B cell (primary cell): Measurements from ENCODE around the gene ZBP1. TPM values are rescaled to one million over a fixed set of nuclear protein-coding genes. Genes with fewer than 3 reads are reported as not detected.

ENCODE experiments used
- ATAC-seq: fragments of 200-7000 bp; cut with Tn5 transposase; one replicate; pipeline ENCODE4 v1.10.0; 2021; ENCODE audit warnings: low read depth, mild to moderate bottlenecking, moderate number of reproducible peaks, moderate library complexity
- CTCF ChIA-PET: fragments of 350-600 bp; sonication (Branson Sonifier 250); formaldehyde crosslinking; loops from one replicate; lab custom pipeline; 2021; ENCODE audit warnings: antibody characterized with exemption, inconsistent platforms; lab: Charles Lee
- POLR2A ChIA-PET: fragments of 350-600 bp; sonication (Branson Sonifier 250); formaldehyde crosslinking; loops from one replicate; lab custom pipeline; 2021; ENCODE audit warnings: antibody characterized with exemption; lab: Charles Lee
- DNase-seq: peaks from one replicate; pipeline ENCODE4 v3.0.0; 2013
- H2AFZ ChIP-seq: 2 replicates; pipeline ENCODE4 v1.6.1; 2012; ENCODE audit warnings: mild to moderate bottlenecking, low read depth, low read length; ENCODE audit not compliant: insufficient read depth, poor library complexity, severe bottlenecking
- H3K27ac ChIP-seq, 2 donors: 1 replicate in 1 of 2; 2 replicates in 1 of 2; pipeline ENCODE4 v1.5.1; 2012 to 2013; ENCODE audit warnings: low read length in 2 of 2, mild to moderate bottlenecking in 2 of 2, moderate library complexity in 1 of 2
- H3K27me3 ChIP-seq, 4 experiments: fragments of 200-600 bp in 1 of 4; sonication (generic) in 1 of 4; replicated peaks in 1 of 4; 1 replicate in 2 of 4; 2 replicates in 2 of 4; pipeline versions ENCODE4 v1.6.1 to v1.7.0; 2013 to 2016; ENCODE audit warnings: low read length in 3 of 4, mild to moderate bottlenecking in 2 of 4, mixed read lengths in 1 of 4, moderate library complexity in 1 of 4; ENCODE audit not compliant: insufficient read depth in 4 of 4, control insufficient read depth in 3 of 4; ENCODE audit errors: control extremely low read depth in 1 of 4
- H3K36me3 ChIP-seq, 2 experiments: replicated peaks in 1 of 2; 1 replicate in 1 of 2; 2 replicates in 1 of 2; pipeline versions ENCODE4 v1.6.1 to v1.7.1; 2013; ENCODE audit warnings: low read length in 1 of 2; ENCODE audit not compliant: insufficient read depth in 2 of 2, control insufficient read depth in 1 of 2; ENCODE audit errors: control extremely low read depth in 1 of 2, extremely low read depth in 1 of 2
- H3K4me1 ChIP-seq, 2 donors: fragments of 200-600 bp in 1 of 2; sonication (generic) in 1 of 2; 1 replicate in 1 of 2; 2 replicates in 1 of 2; pipeline versions ENCODE4 v1.5.1 to v1.6.1; 2013 to 2017; ENCODE audit warnings: low read length in 2 of 2; ENCODE audit not compliant: control insufficient read depth in 2 of 2, insufficient read depth in 2 of 2
- H3K4me2 ChIP-seq: replicated peaks from 2 replicates; pipeline ENCODE3; 2012; ENCODE audit warnings: mild to moderate bottlenecking, low read depth, low read length; ENCODE audit not compliant: poor library complexity, severe bottlenecking
- H3K4me3 ChIP-seq, 5 experiments: fragments of 200-600 bp in 1 of 5; sonication (generic) in 1 of 5; 1 replicate in 3 of 5; 2 replicates in 2 of 5; pipeline versions ENCODE4 v1.5.1 to v1.7.0; 2011 to 2016; ENCODE audit warnings: low read length in 4 of 5, mild to moderate bottlenecking in 4 of 5, low read depth in 2 of 5, control low read depth in 1 of 5, moderate library complexity in 1 of 5; ENCODE audit not compliant: insufficient read depth in 1 of 5; ENCODE audit errors: control extremely low read depth in 1 of 5, extremely low read depth in 1 of 5
- H3K79me2 ChIP-seq: fragments of 200-600 bp; sonication (generic); one replicate; pipeline ENCODE4 v1.6.0; 2016; ENCODE audit warnings: low read length; ENCODE audit not compliant: control insufficient read depth, insufficient read depth
- H3K9ac ChIP-seq: fragments of 200-600 bp; sonication (generic); 2 replicates; pipeline ENCODE4 v1.6.1; 2017; ENCODE audit warnings: mild to moderate bottlenecking, low read length, moderate library complexity
- H3K9me3 ChIP-seq, 3 donors: one replicate each; pipeline versions ENCODE4 v1.6.1 to v1.7.1; 2013; ENCODE audit warnings: low read length in 2 of 3; ENCODE audit not compliant: control insufficient read depth in 2 of 3, insufficient read depth in 1 of 3; ENCODE audit errors: control extremely low read depth in 1 of 3
- H4K20me1 ChIP-seq: 2 replicates; pipeline ENCODE4 v1.6.0; 2012; ENCODE audit warnings: mild to moderate bottlenecking, low read length; ENCODE audit not compliant: insufficient read depth, control insufficient read depth, poor library complexity, severe bottlenecking
- H3K27ac Mint-ChIP-seq: one replicate; pipeline ENCODE4 v1.8.0; 2021; ENCODE audit warnings: mixed read lengths
- H3K27me3 Mint-ChIP-seq: one replicate; pipeline ENCODE4 v1.8.0; 2021; ENCODE audit warnings: mixed read lengths
- H3K4me1 Mint-ChIP-seq: one replicate; pipeline ENCODE4 v1.8.0; 2021; ENCODE audit warnings: mixed read lengths
- H3K4me3 Mint-ChIP-seq: one replicate; pipeline ENCODE4 v1.8.0; 2021; ENCODE audit warnings: mixed read lengths
- H3K9me3 Mint-ChIP-seq: one replicate; pipeline ENCODE4 v1.8.0; 2022; ENCODE audit warnings: mixed read lengths; ENCODE audit not compliant: insufficient read depth
- CTCF ChIP-seq: fragments of 200-600 bp; IDR thresholded peaks from one replicate; pipeline ENCODE4 v1.8.0; 2022; ENCODE audit warnings: antibody characterized with exemption, mild to moderate bottlenecking
- EZH2 ChIP-seq: IDR thresholded peaks from 2 replicates; pipeline ENCODE4 v1.6.1; 2012; ENCODE audit warnings: borderline replicate concordance, low read depth, mild to moderate bottlenecking, moderate library complexity, low read length; ENCODE audit not compliant: insufficient read depth, poor library complexity, severe bottlenecking
- WGBS: methylation state at CpG from one replicate; pipeline ENCODE4 v1.1.5; 2013; ENCODE audit warnings: missing lambda C conversion rate; ENCODE audit not compliant: insufficient coverage; 5-methylcytosine and 5-hydroxymethylcytosine counted together
- intact Hi-C: fragments of 100-400 bp; cut with micrococcal nuclease; formaldehyde crosslinking; loops from one replicate; pipeline ENCODE4 v1.10.0; 2022
- polyA plus RNA-seq: library from polyadenylated mRNA; depleted of rRNA; stranded (reverse); fragments of >200 nt; gene quantifications from 2 replicates; pipeline ENCODE4 v1.2.3, GENCODE V29; 2012
- total RNA-seq, 2 donors: library from RNA; stranded (reverse); fragments of 120-200 nt in 1 of 2; gene quantifications; 1 replicate in 1 of 2; 2 replicates in 1 of 2; pipeline versions ENCODE4 v1.2.3 to v1.2.4, GENCODE V29; 2013 to 2022

Gene ZBP1
- total and polyA plus RNA-seq, 2 donors (not counting 1 experiment from before 2014, with no cell fraction given), result 29.9 to 69.2 TPM

DNA sequence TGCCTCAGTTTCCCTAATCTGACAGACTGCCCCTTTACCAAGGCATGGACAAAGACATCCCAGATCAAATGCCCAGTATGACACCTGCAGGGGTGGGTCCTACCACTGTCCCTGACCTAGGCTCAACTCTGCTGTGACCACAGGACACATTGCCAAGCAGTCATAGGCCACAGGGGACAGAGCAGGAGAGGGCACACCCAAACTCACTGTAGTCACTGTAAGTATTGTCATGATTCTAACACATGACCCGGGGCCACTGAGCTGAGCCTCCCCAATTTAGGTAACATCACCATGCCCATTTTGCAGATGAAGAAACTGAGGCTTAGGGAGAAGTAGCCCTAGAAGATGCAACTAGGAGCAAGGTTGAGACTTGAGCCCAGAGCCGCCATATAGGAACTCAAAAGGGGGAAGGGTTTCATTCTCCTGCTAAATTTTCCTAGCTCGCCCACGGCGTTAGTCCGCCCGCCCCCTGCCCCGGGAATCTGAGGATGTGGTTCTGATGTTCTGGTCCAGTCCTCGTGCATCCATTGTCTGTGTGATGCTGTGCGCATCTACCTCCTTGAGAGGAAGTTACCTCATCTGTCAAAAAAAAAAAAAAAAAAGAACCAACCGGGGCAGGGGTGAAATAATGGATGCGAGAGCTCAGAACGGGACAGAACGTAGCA, 44.8 kb upstream of the ZBP1 start:
- Histone ChIP-seq H4K20me1 (peaks cover 98% of the 10 kb centered on the region), H3K36me3 (peaks cover 0 to 8% of the 10 kb centered on the region in 2 experiments), H2AFZ (no peak overlapping the region), H3K9ac (no peak overlapping the region), H3K4me3 (no peak overlapping the region), H3K27ac (no peak overlapping the region), H3K9me3 (no peaks in the 10 kb centered on the region), H3K79me2 (peaks cover 99% of the 10 kb centered on the region), H3K4me1 (peaks cover 0 to 13% of the 10 kb centered on the region in 2 donors), H3K27me3 (no peaks in the 10 kb centered on the region), H3K4me2 (no peak overlapping the region)
- H3K27ac Mint-ChIP-seq, result no peak overlapping the region
- POLR2A ChIA-PET, result no interaction called here
- peaks cover 46% of the 10 kb centered on the region for H3K4me1 Mint-ChIP-seq
- CTCF ChIA-PET, result interaction anchor here (0.6 to 1.0 kb wide), 2 partner anchors 11 to 168 kb away, joined by 3 to 4 read pairs; no protein-coding TSS in a partner anchor
- DNase-seq (no peak), ATAC-seq (no peak)
- 96% methylated on average over 11 of the region's 14 CpGs for WGBS
- no peaks in the 10 kb centered on the region for H3K27me3 Mint-ChIP-seq
- intact Hi-C loops, result no loop called here
- no peaks in the 10 kb centered on the region for H3K9me3 Mint-ChIP-seq
- H3K4me3 Mint-ChIP-seq, result no peak overlapping the region
- no peak for TF ChIP-seq EZH2
- TF ChIP-seq CTCF, result no peak

- Mint-ChIP-seq H3K9me3 (no peaks in the 10 kb centered on the region), H3K27ac (no peak overlapping the region), H3K4me3 (no peak overlapping the region), H3K27me3 (no peaks in the 10 kb centered on the region), H3K4me1 (peaks cover 46% of the 10 kb centered on the region)
- Histone ChIP-seq H3K4me1 (peaks cover 0 to 13% of the 10 kb centered on the region in 2 donors), H3K4me2 (no peak overlapping the region), H4K20me1 (peaks cover 98% of the 10 kb centered on the region), H3K9me3 (no peaks in the 10 kb centered on the region), H3K9ac (no peak overlapping the region), H3K4me3 (no peak overlapping the region), H2AFZ (no peak overlapping the region), H3K27ac (no peak overlapping the region), H3K36me3 (peaks cover 0 to 14% of the 10 kb centered on the region in 2 experiments), H3K27me3 (no peaks in the 10 kb centered on the region), H3K79me2 (peaks cover 96% of the 10 kb centered on the region)
- DNase-seq (no peak), ATAC-seq (no peak)
- 94% methylated on average over 19 of the region's 20 CpGs for WGBS
- intact Hi-C loops, result no loop called here
- POLR2A ChIA-PET, result no interaction called here
- CTCF ChIA-PET, result interaction anchor here (0.6 kb wide), 1 partner anchor 168 kb away, joined by 3 read pairs; no protein-coding TSS in a partner anchor
- TF ChIP-seq CTCF (no peak), EZH2 (no peak)
Measured at GRCh38 chr20:57664476-57664875, 44.2 kb upstream of the ZBP1 start.
